ENCODE data around the gene UPK3B.

DNA sequence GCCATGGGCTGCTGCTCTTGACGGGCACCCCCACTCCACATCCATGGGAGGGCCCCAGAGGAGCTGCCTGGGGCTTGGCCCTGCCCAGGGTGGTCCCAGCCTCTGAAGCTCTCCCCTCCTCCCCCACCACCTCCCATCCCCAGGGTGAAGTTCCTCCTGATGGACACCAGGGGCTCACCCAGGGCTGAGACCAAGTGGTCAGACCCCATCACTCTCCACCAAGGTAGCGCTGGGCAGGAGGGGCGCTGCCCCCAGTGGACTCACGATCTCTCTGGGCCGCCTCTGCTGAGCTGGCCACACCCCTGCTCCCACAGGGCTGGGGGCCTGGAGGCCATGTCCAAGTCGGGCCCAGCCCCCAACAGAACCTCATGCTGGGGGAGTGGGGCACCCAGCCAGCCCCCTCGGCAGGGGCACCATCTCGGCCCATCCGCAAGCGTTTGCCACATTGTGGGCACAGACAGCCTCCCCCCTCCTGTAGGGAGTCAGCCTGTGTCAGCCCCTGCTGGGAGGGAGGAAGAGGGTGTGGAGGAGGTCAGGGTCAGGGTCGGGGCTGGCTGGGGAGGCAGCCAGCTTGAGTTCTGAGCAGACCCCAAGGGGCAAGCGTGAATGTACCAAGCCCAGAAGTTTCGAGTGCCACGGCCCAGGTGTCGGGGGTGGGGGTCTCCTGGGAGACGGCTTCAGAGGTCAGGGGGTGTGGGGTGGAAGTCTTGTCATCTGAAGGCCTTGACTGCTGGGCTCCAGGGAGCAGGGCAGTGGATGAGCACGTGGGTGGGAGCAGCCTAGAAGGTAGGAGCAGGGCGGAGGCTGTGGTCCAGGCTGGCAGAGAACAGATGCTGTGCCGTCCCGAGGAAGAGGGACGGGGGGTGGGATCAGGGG is 2.8 kb downstream of the UPK3B start:
- TF ChIP-seq POLR2A (IDR thresholded peaks at IDR 0.05), result no peak
- TF ChIP-seq, protein P1, sequence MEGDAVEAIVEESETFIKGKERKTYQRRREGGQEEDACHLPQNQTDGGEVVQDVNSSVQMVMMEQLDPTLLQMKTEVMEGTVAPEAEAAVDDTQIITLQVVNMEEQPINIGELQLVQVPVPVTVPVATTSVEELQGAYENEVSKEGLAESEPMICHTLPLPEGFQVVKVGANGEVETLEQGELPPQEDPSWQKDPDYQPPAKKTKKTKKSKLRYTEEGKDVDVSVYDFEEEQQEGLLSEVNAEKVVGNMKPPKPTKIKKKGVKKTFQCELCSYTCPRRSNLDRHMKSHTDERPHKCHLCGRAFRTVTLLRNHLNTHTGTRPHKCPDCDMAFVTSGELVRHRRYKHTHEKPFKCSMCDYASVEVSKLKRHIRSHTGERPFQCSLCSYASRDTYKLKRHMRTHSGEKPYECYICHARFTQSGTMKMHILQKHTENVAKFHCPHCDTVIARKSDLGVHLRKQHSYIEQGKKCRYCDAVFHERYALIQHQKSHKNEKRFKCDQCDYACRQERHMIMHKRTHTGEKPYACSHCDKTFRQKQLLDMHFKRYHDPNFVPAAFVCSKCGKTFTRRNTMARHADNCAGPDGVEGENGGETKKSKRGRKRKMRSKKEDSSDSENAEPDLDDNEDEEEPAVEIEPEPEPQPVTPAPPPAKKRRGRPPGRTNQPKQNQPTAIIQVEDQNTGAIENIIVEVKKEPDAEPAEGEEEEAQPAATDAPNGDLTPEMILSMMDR (IDR thresholded peaks at IDR 0.05), result peak in 3 of 6 experiments; percentile 7 to 36 (median 10)
